ENCODE data around the gene VN1R5. TPM values are rescaled to one million over a fixed set of nuclear protein-coding genes. Genes with fewer than 3 reads are reported as not detected.

The VN1R5 gene
- total RNA-seq, 1 experiment from 2014 or later, result not detected

DNA sequence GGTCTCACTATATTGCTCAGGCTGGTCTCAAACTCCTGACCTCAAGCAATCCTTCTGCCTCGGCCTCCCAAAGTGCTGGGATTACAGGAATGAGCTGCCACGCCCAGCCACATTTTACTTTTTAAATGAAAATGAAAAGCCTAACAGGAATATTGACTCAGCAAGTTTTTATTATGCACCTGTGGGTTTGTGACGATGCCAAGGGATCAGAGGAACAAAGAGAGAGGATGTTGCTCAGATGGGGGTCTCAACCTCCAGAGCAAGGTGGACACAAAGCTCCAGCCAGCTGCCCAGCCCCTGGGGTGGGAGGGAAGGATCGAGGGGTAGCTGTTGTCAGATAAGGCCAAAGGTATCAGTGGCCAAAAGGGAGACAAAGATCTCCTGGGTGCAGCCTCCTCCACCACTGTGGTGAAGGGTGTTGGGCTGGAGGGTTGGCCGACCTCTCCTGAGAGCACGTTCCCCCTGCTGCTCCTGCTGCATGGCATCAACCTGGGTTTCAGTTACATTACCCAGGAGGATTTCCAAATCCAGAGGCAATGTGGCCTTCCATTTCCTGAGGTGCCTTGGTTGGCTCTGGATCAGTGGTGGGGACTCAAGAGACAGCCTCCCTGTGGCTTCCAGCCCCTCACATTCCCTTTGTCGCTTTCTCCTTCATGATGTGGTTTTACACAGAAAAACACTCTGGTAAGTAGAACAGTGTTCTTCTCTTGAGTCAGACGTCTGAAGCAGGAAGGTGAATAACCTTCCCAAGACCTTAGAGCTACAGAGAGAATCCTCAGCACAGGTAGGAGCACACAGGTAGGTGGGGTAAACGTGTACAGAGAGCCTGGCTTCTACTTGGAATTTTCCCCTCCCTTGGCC, 41.6 kb downstream of the VN1R5 start:
- POLR2A ChIA-PET, result no interaction called here
- CTCF ChIA-PET, result interaction anchor here (0.6 to 1.1 kb wide), 4 partner anchors 75 to 151 kb away, joined by 3 to 4 read pairs (median 3); no protein-coding TSS in a partner anchor
- H3K27ac Mint-ChIP-seq, result peak overlapping the region; percentile 93
- no peaks in the 10 kb centered on the region for H3K27me3 Mint-ChIP-seq (ENCODE audit: low read depth)
- TF ChIP-seq NFYB (CRISPR knock-in tag; conservative IDR thresholded peaks at IDR 0.05; ENCODE audit: low read depth) (no peak), SMAD3 (CRISPR knock-in tag; IDR thresholded peaks at IDR 0.05; ENCODE audit: borderline replicate concordance) (0 out of 2 replicates have a peak, but pooled peaks have one; percentile 40), RORB (CRISPR knock-in tag; IDR thresholded peaks at IDR 0.05) (no peak), NFE2L1 (CRISPR knock-in tag; IDR thresholded peaks at IDR 0.05) (peak; percentile 53; the same call in 1 of the 2 replicates), IRF2 (CRISPR knock-in tag; IDR thresholded peaks at IDR 0.05; ENCODE audit: borderline replicate concordance, low read depth) (no peak), ZNF121 (CRISPR knock-in tag; IDR thresholded peaks at IDR 0.05) (peak; percentile 80)
- TF ChIP-seq, protein P1, sequence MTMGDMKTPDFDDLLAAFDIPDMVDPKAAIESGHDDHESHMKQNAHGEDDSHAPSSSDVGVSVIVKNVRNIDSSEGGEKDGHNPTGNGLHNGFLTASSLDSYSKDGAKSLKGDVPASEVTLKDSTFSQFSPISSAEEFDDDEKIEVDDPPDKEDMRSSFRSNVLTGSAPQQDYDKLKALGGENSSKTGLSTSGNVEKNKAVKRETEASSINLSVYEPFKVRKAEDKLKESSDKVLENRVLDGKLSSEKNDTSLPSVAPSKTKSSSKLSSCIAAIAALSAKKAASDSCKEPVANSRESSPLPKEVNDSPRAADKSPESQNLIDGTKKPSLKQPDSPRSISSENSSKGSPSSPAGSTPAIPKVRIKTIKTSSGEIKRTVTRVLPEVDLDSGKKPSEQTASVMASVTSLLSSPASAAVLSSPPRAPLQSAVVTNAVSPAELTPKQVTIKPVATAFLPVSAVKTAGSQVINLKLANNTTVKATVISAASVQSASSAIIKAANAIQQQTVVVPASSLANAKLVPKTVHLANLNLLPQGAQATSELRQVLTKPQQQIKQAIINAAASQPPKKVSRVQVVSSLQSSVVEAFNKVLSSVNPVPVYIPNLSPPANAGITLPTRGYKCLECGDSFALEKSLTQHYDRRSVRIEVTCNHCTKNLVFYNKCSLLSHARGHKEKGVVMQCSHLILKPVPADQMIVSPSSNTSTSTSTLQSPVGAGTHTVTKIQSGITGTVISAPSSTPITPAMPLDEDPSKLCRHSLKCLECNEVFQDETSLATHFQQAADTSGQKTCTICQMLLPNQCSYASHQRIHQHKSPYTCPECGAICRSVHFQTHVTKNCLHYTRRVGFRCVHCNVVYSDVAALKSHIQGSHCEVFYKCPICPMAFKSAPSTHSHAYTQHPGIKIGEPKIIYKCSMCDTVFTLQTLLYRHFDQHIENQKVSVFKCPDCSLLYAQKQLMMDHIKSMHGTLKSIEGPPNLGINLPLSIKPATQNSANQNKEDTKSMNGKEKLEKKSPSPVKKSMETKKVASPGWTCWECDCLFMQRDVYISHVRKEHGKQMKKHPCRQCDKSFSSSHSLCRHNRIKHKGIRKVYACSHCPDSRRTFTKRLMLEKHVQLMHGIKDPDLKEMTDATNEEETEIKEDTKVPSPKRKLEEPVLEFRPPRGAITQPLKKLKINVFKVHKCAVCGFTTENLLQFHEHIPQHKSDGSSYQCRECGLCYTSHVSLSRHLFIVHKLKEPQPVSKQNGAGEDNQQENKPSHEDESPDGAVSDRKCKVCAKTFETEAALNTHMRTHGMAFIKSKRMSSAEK (CRISPR knock-in tag; IDR thresholded peaks at IDR 0.05; ENCODE audit: borderline replicate concordance), result no peak
- TF ChIP-seq, protein P2, sequence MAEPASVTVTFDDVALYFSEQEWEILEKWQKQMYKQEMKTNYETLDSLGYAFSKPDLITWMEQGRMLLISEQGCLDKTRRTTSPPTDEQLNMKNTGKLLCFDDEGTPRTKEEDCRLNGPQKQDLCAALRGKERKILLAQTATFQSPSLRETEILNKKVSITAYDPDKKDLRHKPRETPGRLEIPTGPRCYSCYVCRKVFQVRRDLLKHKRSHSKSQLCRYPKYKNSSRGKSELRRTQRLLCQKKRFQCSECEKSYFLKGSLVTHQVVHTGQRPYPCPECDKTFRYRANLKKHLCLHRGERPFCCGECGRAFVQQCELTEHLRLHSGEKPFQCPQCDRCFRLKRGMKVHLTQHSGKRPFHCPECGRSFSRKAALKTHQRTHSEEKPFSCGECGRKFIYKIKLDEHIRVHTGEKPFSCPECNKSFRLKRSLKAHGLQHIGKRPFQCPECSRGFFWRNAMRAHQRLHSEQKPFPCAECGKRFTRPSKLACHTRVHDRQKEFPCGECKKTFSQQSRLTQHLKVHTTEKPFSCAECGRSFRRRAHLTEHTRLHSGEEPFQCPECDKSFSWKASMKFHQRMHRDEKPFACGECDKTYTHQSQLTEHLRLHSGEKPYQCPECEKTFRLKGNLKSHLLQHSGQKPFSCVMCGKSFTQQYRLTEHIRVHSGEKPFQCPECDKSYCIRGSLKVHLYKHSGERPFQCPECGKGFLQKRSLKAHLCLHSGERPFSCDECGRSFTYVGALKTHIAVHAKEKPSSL (CRISPR knock-in tag; conservative IDR thresholded peaks at IDR 0.05), result no peak
- TF ChIP-seq, protein P3, sequence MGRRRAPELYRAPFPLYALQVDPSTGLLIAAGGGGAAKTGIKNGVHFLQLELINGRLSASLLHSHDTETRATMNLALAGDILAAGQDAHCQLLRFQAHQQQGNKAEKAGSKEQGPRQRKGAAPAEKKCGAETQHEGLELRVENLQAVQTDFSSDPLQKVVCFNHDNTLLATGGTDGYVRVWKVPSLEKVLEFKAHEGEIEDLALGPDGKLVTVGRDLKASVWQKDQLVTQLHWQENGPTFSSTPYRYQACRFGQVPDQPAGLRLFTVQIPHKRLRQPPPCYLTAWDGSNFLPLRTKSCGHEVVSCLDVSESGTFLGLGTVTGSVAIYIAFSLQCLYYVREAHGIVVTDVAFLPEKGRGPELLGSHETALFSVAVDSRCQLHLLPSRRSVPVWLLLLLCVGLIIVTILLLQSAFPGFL (CRISPR knock-in tag; IDR thresholded peaks at IDR 0.05; ENCODE audit: borderline replicate concordance), result no peak
- TF ChIP-seq, protein P4, sequence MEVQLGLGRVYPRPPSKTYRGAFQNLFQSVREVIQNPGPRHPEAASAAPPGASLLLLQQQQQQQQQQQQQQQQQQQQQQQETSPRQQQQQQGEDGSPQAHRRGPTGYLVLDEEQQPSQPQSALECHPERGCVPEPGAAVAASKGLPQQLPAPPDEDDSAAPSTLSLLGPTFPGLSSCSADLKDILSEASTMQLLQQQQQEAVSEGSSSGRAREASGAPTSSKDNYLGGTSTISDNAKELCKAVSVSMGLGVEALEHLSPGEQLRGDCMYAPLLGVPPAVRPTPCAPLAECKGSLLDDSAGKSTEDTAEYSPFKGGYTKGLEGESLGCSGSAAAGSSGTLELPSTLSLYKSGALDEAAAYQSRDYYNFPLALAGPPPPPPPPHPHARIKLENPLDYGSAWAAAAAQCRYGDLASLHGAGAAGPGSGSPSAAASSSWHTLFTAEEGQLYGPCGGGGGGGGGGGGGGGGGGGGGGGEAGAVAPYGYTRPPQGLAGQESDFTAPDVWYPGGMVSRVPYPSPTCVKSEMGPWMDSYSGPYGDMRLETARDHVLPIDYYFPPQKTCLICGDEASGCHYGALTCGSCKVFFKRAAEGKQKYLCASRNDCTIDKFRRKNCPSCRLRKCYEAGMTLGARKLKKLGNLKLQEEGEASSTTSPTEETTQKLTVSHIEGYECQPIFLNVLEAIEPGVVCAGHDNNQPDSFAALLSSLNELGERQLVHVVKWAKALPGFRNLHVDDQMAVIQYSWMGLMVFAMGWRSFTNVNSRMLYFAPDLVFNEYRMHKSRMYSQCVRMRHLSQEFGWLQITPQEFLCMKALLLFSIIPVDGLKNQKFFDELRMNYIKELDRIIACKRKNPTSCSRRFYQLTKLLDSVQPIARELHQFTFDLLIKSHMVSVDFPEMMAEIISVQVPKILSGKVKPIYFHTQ (CRISPR knock-in tag; IDR thresholded peaks at IDR 0.05), result no peak
- peaks cover 74% of the 10 kb centered on the region for H3K4me1 Mint-ChIP-seq
- no peak overlapping the region for H3K4me3 Mint-ChIP-seq
- peak; percentile 3; the same call in 1 of the 2 replicates for ATAC-seq
- H3K9me3 Mint-ChIP-seq, result no peaks in the 10 kb centered on the region
- H3K36me3 Mint-ChIP-seq, result peaks cover 34% of the 10 kb centered on the region
- no peak for DNase-seq (ENCODE audit: low spot score)

DNA sequence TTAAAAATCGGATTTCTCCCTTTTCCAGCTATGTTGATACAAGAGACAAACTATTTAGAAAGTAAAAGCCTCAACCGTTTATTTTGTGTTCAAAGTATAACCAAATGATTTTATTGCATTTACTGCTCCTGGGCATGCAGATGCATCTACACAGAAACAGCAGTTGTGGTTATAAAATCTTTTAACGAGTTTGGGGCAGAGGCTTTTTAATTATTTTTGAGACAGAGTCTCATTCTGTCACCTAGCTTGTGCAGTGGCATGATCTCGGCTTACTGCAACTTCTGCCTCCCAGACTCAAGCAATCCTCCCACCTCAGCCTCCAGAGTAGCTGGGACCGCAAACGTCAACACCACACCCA, 42.2 kb downstream of the VN1R5 start:
- ChIA-PET CTCF (interaction anchor here (0.6 to 1.1 kb wide), 2 partner anchors 76 to 151 kb away, joined by 3 to 4 read pairs; no protein-coding TSS in a partner anchor), POLR2A (no interaction called here)
- no peaks in the 10 kb centered on the region for H3K27me3 Mint-ChIP-seq (ENCODE audit: low read depth)
- peaks cover 68% of the 10 kb centered on the region for H3K4me1 Mint-ChIP-seq
- DNase-seq (ENCODE audit: low spot score) (no peak), ATAC-seq (no peak)
- no peaks in the 10 kb centered on the region for H3K9me3 Mint-ChIP-seq
- no peak overlapping the region for H3K4me3 Mint-ChIP-seq
- H3K36me3 Mint-ChIP-seq, result peaks cover 40% of the 10 kb centered on the region
- H3K27ac Mint-ChIP-seq, result peak overlapping the region; percentile 93; the same call in 1 of the 2 replicates
- TF ChIP-seq ZNF671 (CRISPR knock-in tag; IDR thresholded peaks at IDR 0.05) (no peak), ZNF219 (CRISPR knock-in tag; IDR thresholded peaks at IDR 0.05; ENCODE audit: borderline replicate concordance) (no peak), TEAD4 (CRISPR knock-in tag; IDR thresholded peaks at IDR 0.05) (no peak), IRF2 (CRISPR knock-in tag; IDR thresholded peaks at IDR 0.05; ENCODE audit: borderline replicate concordance, low read depth) (no peak)
- TF ChIP-seq, protein P5, sequence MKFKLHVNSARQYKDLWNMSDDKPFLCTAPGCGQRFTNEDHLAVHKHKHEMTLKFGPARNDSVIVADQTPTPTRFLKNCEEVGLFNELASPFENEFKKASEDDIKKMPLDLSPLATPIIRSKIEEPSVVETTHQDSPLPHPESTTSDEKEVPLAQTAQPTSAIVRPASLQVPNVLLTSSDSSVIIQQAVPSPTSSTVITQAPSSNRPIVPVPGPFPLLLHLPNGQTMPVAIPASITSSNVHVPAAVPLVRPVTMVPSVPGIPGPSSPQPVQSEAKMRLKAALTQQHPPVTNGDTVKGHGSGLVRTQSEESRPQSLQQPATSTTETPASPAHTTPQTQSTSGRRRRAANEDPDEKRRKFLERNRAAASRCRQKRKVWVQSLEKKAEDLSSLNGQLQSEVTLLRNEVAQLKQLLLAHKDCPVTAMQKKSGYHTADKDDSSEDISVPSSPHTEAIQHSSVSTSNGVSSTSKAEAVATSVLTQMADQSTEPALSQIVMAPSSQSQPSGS (CRISPR knock-in tag; IDR thresholded peaks at IDR 0.05; ENCODE audit: borderline replicate concordance, low read depth), result no peak
- TF ChIP-seq, protein P1 (CRISPR knock-in tag; IDR thresholded peaks at IDR 0.05; ENCODE audit: borderline replicate concordance), result no peak
- TF ChIP-seq, protein P6, sequence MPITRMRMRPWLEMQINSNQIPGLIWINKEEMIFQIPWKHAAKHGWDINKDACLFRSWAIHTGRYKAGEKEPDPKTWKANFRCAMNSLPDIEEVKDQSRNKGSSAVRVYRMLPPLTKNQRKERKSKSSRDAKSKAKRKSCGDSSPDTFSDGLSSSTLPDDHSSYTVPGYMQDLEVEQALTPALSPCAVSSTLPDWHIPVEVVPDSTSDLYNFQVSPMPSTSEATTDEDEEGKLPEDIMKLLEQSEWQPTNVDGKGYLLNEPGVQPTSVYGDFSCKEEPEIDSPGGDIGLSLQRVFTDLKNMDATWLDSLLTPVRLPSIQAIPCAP (CRISPR knock-in tag; IDR thresholded peaks at IDR 0.05), result no peak

Measured in WTC11 (cell line).